Measurements from ENCODE around the gene IL1R1.
"Not testable (repeated sequence)": the region's sequence is repeated elsewhere in the genome, so short reads cannot be mapped to it uniquely, and the experiment has no call there.

IL1R1 gene

GRCh38 chr2:102141970-102142828 is at the start of gene IL1R1:
TSS of gene IL1R1 (plus strand) at chr2:102142746. CDS start at chr2:102157725, 14,979 bp downstream.
- DNase-seq: peak; percentile 65

- no peak for DNase-seq
Observed at GRCh38 chr2:102093662-102094061, 48.9 kb upstream of the IL1R1 start.

GRCh38 chr2:102094917-102095316 is 47.6 kb upstream of the IL1R1 start:
- no peak for DNase-seq

DNA sequence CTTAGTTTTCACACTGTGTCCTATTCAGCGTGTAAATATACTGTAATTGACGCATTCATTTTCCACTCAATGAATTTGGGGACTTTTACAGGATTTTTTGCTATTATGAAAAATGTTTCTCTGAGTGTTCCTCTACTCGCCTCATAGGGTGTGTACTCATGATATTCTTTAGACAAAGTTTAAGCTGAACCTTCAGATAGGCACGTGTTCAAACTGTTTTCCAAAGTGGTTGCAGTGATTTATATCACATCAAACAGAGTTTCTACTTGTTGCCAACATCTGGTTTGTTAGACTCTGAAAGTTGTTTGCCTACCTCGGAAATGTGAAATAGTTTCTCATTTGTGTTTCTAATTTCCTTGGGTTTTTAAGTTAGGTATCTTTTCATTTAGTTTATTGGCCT is 46.4 kb upstream of the IL1R1 start:
- DNase-seq: no peak

DNA sequence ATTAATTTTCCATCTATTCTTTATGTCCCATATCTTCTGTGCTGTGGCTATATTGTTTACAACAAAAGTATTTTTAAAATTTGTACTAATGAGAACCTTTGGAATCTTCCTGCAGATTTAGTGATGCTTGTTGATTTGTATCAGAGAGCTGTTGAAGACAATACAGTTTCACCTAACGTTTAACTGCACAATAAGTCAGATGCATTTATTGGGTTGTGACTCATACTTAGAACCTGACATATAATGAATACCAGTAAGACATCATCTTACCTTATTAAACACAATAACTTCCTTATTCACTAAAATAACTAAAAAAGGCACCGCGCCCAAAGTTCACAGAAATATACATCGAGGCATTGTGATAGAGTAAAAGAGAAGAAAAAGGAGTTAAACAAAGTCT is 43.8 kb upstream of the IL1R1 start:
- DNase-seq: no peak

DNA sequence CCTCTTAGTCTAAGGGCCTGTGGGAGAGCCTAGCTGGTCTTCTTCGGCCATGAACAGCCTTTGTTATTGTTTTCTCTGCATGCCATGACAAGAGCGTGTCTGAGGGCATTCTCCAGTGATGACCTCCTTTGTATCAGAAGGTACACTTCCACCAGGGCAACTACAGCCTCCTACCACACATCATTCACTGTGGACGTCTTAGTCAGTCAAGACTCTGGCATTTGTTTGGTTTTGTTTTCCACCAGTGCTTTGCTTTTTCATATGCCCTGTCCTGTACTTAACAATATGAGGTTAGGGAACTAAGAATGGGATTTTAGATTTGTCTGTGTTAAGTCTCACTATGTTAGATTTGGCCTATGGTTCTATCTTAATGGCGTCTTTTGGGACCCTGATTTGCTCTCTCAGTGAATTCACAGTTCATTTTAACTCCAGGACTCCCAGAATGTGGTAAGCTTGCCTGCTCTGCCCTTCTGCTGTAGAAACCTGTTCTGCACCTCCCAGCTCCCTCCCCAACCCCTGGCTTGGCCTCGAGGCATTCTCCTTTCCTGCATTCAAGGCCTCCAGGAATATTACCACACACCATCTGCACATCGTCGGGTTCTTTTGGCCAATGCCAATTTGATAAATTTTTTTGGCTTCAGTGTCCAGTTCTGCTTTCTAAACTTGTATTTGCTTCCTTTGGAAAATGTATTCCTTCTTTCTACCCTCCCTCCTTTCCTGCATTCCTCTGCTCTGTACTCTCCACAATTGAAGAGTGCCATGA is 42.8 kb upstream of the IL1R1 start:
- no peak for DNase-seq

GRCh38 chr2:102100371-102101096 is 42.0 kb upstream of the IL1R1 start:
- DNase-seq: no peak

- no peak for DNase-seq
Observed at GRCh38 chr2:102101097-102101848, 41.3 kb upstream of the IL1R1 start.

DNA sequence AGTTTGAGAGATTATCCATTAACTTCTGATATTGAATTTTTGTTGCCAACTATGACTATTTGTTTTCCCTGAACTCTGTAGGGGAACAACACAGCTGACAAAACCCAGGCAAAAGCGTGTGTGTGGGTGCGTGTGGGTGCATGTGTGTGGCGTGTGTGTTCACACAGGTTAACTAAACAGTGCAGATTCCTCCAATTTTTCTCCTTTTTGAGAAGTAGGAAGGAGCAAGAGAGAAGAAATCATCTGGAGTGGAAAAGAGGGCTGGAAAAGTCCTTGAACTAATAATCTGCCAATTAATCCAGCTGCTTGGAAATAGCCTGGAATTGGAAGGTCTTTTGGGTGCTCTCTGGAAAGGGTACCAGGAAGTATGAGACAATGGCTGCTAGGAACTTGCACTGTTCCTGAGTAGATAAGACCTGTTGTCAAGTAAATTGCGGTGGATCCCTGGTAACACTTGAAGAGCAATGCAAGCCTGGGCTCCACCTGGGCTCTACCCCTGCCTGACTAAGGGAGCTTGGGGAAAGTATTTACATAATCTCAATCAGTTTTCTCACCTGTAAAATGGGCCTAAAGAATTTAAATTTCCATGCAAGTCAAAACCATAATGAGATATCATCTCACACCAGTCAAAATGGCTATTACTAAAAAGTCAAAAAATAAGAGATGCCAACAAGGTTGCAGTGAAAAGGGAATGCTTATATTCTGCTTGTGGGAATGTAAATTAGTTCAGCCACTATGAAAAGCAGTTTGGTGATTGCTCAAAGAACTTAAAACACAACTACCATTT is 40.5 kb upstream of the IL1R1 start:
- no peak for DNase-seq

DNA sequence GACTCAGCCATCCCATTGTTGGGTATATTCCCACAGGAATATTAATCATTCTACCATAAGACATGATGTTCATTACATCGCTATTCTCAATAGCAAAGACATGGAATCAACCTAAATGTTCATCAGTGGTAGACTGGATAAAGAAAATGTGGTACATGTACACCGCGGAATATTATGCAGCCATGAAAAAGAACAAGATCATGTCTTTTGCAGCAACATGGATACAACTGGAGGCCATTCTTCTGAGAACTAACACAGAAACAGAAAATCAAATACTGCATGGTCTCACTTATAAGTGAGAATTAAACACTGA is 40.0 kb upstream of the IL1R1 start:
- not testable (repeated sequence) for DNase-seq

DNA sequence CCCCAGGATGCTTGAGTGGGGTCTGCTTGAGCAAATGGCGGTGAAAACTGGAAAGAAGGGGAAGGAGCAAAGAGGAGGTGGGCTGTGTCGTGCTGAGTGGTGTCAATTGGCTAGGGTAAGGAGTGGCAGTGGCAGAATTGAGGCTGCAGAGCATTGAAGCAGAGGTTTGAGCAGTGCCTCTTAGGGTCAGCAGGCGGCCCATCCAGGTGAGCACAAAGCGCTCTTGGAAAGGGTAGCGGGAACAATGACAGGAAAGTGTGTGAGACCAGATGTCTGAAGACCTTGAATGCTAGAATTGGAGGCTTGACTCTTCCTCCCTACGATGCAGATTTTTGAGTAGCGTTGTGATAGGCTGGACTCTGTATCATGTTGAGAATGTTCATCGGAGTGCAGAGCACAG is 39.3 kb upstream of the IL1R1 start:
- no peak for DNase-seq

- peak; percentile 57 for DNase-seq
Observed at GRCh38 chr2:102103992-102104871, 38.3 kb upstream of the IL1R1 start.

DNA sequence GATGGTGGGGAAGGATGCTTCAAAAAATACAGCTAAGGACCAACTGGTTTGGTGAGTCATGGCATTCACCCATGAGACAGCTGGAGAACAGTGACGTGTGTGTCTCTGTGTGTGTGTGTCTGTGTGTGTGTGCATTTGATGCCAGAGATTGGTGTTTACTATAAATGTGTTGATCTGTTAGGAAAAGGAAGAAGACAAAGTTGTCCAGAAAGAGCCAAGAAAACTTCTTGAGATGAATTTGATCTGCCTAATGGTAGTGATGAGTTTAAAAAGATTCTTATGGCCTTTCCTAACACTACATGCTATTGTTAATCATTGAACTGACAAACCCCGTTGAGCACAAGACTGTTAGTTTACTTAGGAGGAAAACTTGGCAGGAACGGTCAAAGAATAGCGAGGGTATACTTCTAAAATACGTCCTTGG is 36.4 kb upstream of the IL1R1 start:
- DNase-seq: no peak

GRCh38 chr2:102106813-102107740 is 35.5 kb upstream of the IL1R1 start:
- not testable (repeated sequence) for DNase-seq

- no peak for DNase-seq
Observed at GRCh38 chr2:102107741-102108070, 34.8 kb upstream of the IL1R1 start.

GRCh38 chr2:102109016-102109415 is 33.5 kb upstream of the IL1R1 start:
- DNase-seq: no peak

DNA sequence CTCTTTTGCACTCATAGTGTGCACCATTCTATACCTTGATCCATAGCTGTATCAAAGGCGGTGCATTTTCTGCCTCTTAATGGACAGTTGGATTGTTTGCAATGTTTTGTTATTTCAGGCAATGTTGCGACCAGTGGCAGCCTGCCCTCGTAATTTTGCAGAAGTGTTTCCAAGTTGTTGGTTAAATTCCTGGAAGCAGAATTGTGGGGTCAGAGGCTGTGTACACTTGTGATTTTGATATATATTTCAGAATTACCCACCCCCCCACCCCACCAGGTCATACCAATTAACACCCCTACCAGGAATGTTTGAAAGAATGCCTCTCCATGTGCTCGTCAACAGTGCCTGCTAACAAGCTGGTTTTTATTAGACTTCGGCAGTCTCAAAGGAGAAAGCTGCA is 32.4 kb upstream of the IL1R1 start:
- DNase-seq: no peak

DNA sequence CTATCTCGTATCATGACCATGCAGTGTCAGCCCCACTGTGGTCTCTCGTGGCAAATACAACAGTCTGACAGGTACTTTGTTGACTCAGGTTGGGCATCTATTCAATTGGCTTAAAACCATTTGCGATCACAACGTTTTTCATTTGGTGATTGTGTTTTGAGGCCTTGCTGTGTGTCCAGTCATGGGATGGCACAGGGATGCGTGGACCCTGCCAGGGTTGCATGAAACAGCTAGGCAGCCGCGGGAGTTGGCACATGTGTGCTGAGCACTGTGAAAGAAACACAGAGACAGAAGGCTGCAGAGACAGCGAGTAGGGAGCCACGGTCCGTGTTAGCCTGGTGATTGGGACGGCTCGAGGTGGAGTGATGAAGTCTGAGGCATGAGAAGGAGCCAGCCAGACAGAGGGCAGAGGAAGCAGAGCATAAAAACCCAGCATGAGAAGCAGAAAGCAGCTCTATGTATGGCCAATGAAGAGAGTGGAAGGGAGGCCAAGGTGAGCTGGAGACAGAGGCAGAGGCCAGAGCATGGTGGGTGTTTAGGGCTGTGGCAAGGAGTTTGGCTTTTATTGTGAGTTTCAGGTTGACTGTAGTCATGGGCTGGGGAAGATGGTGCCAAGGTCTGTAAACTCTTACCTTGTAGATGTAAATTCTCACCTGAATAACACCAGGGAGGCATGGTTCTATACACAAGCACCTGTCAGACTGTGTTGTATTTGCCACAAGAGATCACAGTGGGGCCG is 31.8 kb upstream of the IL1R1 start:
- no peak for DNase-seq

DNA sequence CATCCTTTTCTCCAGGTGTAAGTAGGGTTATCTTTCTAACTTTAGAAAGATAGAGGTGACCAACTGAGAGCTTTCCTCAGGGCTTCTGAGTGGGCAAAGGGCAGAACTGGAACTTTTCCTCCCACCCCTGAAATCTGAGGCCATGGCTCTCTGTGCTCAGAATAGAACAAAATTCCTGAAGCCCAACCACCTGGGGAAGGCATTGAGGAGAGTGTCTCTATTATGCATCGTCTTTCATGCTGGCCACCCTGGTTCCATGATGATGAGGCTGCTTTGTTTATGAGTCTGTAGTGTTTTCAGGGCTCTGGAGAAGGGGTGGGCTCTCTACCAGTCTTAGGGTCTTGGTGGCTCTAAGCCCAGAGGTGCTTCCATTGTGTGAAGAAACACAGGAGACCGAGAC is 30.7 kb upstream of the IL1R1 start:
- DNase-seq: no peak

Data from activated CD4-positive, CD25-positive, alpha-beta regulatory T cell treated with anti-CD3 and anti-CD28 coated beads, Interleukin-2, amount 50 U/mL, for 72 hours (primary cell).